ENCODE data around the gene AUTS2. TPM values are rescaled to one million over a fixed set of nuclear protein-coding genes. Genes with fewer than 3 reads are reported as not detected.

The AUTS2 gene
- total RNA-seq, 1 donor from 2014 or later = 2.1 TPM

GRCh38 chr7:70208236-70209063 lies 610.2 kb downstream of the AUTS2 start:
- Mint-ChIP-seq H3K4me3 (no peak overlapping the region), H3K9me3 (no peaks in the 10 kb centered on the region), H3K36me3 (ENCODE audit: low read depth) (no peaks in the 10 kb centered on the region), H3K4me1 (no peaks in the 10 kb centered on the region), H3K27me3 (no peaks in the 10 kb centered on the region), H3K27ac (no peak overlapping the region)
- DNase-seq = no peak
- intact Hi-C loops (cut with micrococcal nuclease) = no loop called here

GRCh38 chr7:70210200-70210935 lies 612.1 kb downstream of the AUTS2 start:
- Mint-ChIP-seq H3K4me3 (no peak overlapping the region), H3K9me3 (no peaks in the 10 kb centered on the region), H3K36me3 (ENCODE audit: low read depth) (no peaks in the 10 kb centered on the region), H3K4me1 (no peaks in the 10 kb centered on the region), H3K27ac (no peak overlapping the region), H3K27me3 (no peaks in the 10 kb centered on the region)
- intact Hi-C loops (cut with micrococcal nuclease) = no loop called here
- no peak for DNase-seq

GRCh38 chr7:70210936-70211310 lies 612.6 kb downstream of the AUTS2 start:
- intact Hi-C loops (cut with micrococcal nuclease) = no loop called here
- DNase-seq = no peak
- Mint-ChIP-seq H3K27me3 (no peaks in the 10 kb centered on the region), H3K4me3 (no peak overlapping the region), H3K36me3 (ENCODE audit: low read depth) (no peaks in the 10 kb centered on the region), H3K9me3 (no peaks in the 10 kb centered on the region), H3K4me1 (no peaks in the 10 kb centered on the region), H3K27ac (no peak overlapping the region)

GRCh38 chr7:70212281-70212680 lies 614.0 kb downstream of the AUTS2 start:
- Mint-ChIP-seq H3K4me3 (no peak overlapping the region), H3K36me3 (ENCODE audit: low read depth) (no peaks in the 10 kb centered on the region), H3K4me1 (no peaks in the 10 kb centered on the region), H3K27ac (no peak overlapping the region), H3K27me3 (no peaks in the 10 kb centered on the region), H3K9me3 (no peaks in the 10 kb centered on the region)
- DNase-seq = no peak
- intact Hi-C loops (cut with micrococcal nuclease) = no loop called here

DNA sequence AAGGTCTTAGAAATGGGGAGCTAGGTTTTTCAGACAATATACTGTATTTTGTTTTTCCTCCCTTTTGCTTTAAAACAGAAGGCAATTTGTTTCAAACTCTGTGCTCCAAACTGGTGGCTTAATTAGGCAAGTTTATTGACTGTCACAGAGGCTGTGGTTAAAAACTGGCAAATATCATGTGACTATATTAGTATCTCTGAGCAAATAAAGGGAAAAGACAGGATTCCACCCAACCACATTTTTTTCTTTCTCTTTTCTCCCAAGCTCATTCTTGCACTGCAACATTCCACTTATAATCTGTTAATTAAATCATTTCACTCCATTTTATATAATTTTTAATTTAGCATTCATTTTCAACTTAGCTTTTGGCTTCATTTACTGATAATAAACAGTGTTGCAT lies 615.8 kb downstream of the AUTS2 start:
- no peak overlapping the region for H3K27ac Mint-ChIP-seq
- no peaks in the 10 kb centered on the region for H3K27me3 Mint-ChIP-seq
- no peaks in the 10 kb centered on the region for H3K9me3 Mint-ChIP-seq
- no peak overlapping the region for H3K4me3 Mint-ChIP-seq
- no peak for DNase-seq
- intact Hi-C loops (cut with micrococcal nuclease) = no loop called here
- no peaks in the 10 kb centered on the region for H3K36me3 Mint-ChIP-seq (ENCODE audit: low read depth)
- no peaks in the 10 kb centered on the region for H3K4me1 Mint-ChIP-seq

DNA sequence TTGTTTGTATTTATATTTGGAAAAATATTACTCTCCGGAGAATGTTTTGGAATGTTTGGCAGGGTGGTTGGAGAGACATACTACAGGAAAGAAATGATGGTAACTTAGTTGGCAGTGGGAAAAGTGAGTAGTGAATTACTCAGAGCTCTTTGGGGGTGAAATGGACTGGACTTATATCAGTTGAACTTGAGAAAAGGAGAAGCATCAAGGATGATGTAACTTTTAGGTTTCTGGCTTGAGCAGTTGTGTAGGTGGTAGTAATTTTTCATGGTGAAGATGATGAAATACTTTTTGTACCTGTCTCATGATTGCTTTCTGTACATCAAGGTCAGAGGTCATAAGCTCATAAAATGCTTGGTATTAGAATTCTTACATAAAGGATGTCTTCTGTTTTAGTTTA lies 617.2 kb downstream of the AUTS2 start:
- intact Hi-C loops (cut with micrococcal nuclease) = no loop called here
- H3K27ac Mint-ChIP-seq = no peak overlapping the region
- H3K27me3 Mint-ChIP-seq = no peaks in the 10 kb centered on the region
- H3K4me1 Mint-ChIP-seq = no peaks in the 10 kb centered on the region
- no peak for DNase-seq
- H3K4me3 Mint-ChIP-seq = no peak overlapping the region
- H3K9me3 Mint-ChIP-seq = no peaks in the 10 kb centered on the region
- H3K36me3 Mint-ChIP-seq (ENCODE audit: low read depth) = no peaks in the 10 kb centered on the region

GRCh38 chr7:70217571-70217970 lies 619.3 kb downstream of the AUTS2 start:
- Mint-ChIP-seq H3K4me3 (no peak overlapping the region), H3K27ac (no peak overlapping the region), H3K4me1 (no peaks in the 10 kb centered on the region), H3K36me3 (ENCODE audit: low read depth) (no peaks in the 10 kb centered on the region), H3K9me3 (no peaks in the 10 kb centered on the region), H3K27me3 (no peaks in the 10 kb centered on the region)
- DNase-seq = no peak
- intact Hi-C loops (cut with micrococcal nuclease) = no loop called here

DNA sequence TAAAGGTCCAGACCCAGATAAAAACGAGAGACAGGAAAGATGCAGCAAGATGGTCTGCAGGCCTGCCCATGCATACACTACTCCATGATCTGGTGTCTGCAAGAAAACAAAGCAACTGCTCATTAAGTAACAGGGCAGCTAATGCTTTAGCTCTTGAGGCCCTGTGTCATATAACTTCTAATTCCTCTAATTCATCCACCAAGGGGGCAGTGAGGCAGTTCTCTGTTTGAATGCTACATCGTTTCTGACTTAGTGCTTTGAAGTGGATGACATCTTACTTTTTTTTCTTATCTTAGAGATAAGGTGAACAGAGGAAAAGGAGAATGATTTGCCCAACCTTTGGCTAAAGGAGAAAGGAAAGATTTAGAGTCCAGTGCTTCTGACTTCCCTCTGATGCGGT lies 619.7 kb downstream of the AUTS2 start:
- intact Hi-C loops (cut with micrococcal nuclease) = no loop called here
- H3K36me3 Mint-ChIP-seq (ENCODE audit: low read depth) = no peaks in the 10 kb centered on the region
- H3K27me3 Mint-ChIP-seq = no peaks in the 10 kb centered on the region
- H3K4me1 Mint-ChIP-seq = no peaks in the 10 kb centered on the region
- DNase-seq = no peak
- H3K27ac Mint-ChIP-seq = no peak overlapping the region
- no peaks in the 10 kb centered on the region for H3K9me3 Mint-ChIP-seq
- no peak overlapping the region for H3K4me3 Mint-ChIP-seq

DNA sequence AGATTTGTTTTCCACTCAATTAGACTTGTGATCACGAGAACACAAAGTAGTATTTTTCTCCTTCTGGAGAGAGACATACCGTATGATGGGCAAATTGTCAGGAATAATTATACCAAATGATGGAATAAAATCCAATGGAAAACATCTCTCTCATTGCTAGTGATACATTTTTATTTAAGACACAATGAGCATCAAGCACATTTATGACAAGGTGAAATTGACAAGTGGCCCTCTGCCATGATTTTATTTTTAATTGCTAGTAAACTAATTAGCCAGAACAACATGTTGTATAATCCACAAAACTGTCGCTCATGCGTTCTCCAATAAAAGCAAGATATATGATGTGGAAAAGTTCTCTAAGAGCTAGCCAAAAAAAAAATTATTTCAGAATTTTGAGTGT lies 620.8 kb downstream of the AUTS2 start:
- H3K4me3 Mint-ChIP-seq = no peak overlapping the region
- no peak for DNase-seq
- no peaks in the 10 kb centered on the region for H3K36me3 Mint-ChIP-seq (ENCODE audit: low read depth)
- intact Hi-C loops (cut with micrococcal nuclease) = no loop called here
- H3K27ac Mint-ChIP-seq = no peak overlapping the region
- H3K4me1 Mint-ChIP-seq = no peaks in the 10 kb centered on the region
- H3K9me3 Mint-ChIP-seq = no peaks in the 10 kb centered on the region
- no peaks in the 10 kb centered on the region for H3K27me3 Mint-ChIP-seq

- Mint-ChIP-seq H3K27ac (no peak overlapping the region), H3K4me3 (no peak overlapping the region), H3K9me3 (peaks cover 22% of the 10 kb centered on the region), H3K27me3 (no peaks in the 10 kb centered on the region), H3K4me1 (no peaks in the 10 kb centered on the region), H3K36me3 (ENCODE audit: low read depth) (peaks cover 1% of the 10 kb centered on the region)
- intact Hi-C loops (cut with micrococcal nuclease) = no loop called here
- no peak for DNase-seq
These were observed 631.0 kb downstream of the AUTS2 start for GRCh38 chr7:70229242-70229641.

GRCh38 chr7:70230761-70231160 lies 632.5 kb downstream of the AUTS2 start:
- Mint-ChIP-seq H3K27me3 (no peaks in the 10 kb centered on the region), H3K9me3 (peaks cover 27% of the 10 kb centered on the region), H3K36me3 (ENCODE audit: low read depth) (peaks cover 1% of the 10 kb centered on the region), H3K4me1 (no peaks in the 10 kb centered on the region), H3K4me3 (no peak overlapping the region), H3K27ac (no peak overlapping the region)
- no peak for DNase-seq
- intact Hi-C loops (cut with micrococcal nuclease) = no loop called here

DNA sequence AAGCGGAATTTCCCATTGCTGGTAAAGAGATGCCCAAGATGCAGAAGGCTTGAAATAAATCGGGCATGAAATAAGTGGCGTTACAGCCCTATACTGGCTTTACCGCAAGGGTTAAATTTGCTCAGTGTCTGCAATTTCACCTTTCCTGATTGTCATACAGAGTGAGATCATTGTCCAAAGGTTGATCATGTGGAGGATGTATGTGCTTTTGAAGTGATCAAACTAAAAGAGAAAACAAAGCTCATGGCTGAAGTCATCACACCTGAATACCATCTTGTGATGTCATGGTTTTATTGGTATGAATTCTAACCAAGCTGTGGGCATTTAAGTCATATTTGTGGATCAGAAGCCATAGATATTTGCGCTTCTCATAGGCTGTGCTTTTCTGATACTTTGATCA lies 635.5 kb downstream of the AUTS2 start:
- no peaks in the 10 kb centered on the region for H3K27me3 Mint-ChIP-seq
- intact Hi-C loops (cut with micrococcal nuclease) = no loop called here

DNA sequence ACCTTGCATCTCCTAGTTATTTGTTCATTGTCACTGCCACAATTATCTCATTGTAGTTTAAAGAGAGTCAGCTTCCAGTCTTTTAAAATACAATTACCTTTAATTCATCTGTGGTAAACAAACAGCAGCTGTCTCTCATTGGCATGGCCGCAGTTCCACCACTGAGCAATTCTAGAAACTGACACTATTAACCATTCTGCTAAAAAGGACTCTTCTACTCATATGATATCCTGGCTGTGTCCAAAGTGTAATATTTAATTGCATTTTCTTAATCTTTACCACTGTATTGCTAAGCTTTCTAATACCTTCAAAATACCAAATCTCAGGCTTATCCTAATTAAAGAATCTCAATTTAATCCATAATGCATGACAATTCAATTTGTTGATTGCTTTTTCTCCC lies 639.0 kb downstream of the AUTS2 start:
- Mint-ChIP-seq H3K9me3 (peaks cover 7% of the 10 kb centered on the region), H3K4me1 (no peaks in the 10 kb centered on the region), H3K4me3 (no peak overlapping the region), H3K27ac (no peak overlapping the region), H3K36me3 (ENCODE audit: low read depth) (no peaks in the 10 kb centered on the region), H3K27me3 (no peaks in the 10 kb centered on the region)
- intact Hi-C loops (cut with micrococcal nuclease) = no loop called here
- no peak for DNase-seq

More for the DNA sequence above, 635.5 kb downstream of the AUTS2 start:
- H3K4me1 Mint-ChIP-seq = no peaks in the 10 kb centered on the region
- peaks cover 1% of the 10 kb centered on the region for H3K36me3 Mint-ChIP-seq (ENCODE audit: low read depth)
- no peak overlapping the region for H3K4me3 Mint-ChIP-seq
- H3K27ac Mint-ChIP-seq = no peak overlapping the region
- H3K9me3 Mint-ChIP-seq = peaks cover 27% of the 10 kb centered on the region
- DNase-seq = no peak

GRCh38 chr7:70237831-70238575 lies 639.7 kb downstream of the AUTS2 start:
- Mint-ChIP-seq H3K4me1 (no peaks in the 10 kb centered on the region), H3K36me3 (ENCODE audit: low read depth) (no peaks in the 10 kb centered on the region), H3K27me3 (no peaks in the 10 kb centered on the region), H3K9me3 (peaks cover 5% of the 10 kb centered on the region), H3K27ac (no peak overlapping the region), H3K4me3 (no peak overlapping the region)
- no peak for DNase-seq
- intact Hi-C loops (cut with micrococcal nuclease) = no loop called here

Measured in activated CD4-positive, alpha-beta T cell treated with anti-CD3 and anti-CD28 coated beads, Interleukin-2, amount 10 ng/mL, durations not matched to agents 24 days and 14 days (primary cell).